GM23248 (cell line): ENCODE results near the gene LAMB3. TPM values are rescaled to one million over a fixed set of nuclear protein-coding genes. Genes with fewer than 3 reads are reported as not detected.

Experiments used
- DNase-seq: peaks from one replicate; pipeline ENCODE4 v3.0.0-alpha.2; 2015
- H2AFZ ChIP-seq: fragments of 200-600 bp; sonication (generic); 2 replicates; pipeline ENCODE4 v1.6.1; 2016; ENCODE audit warnings: antibody characterized with exemption
- H3F3A ChIP-seq: fragments of 200-600 bp; sonication (generic); 2 replicates; pipeline ENCODE4 v1.6.1; 2016; ENCODE audit warnings: mild to moderate bottlenecking, antibody characterized with exemption, mixed run types; ENCODE audit not compliant: insufficient read depth
- H3K27ac ChIP-seq: fragments of 200-600 bp; sonication (generic); 2 replicates; pipeline ENCODE4 v1.5.1; 2016; ENCODE audit warnings: mild to moderate bottlenecking
- H3K27me3 ChIP-seq: fragments of 200-600 bp; sonication (generic); replicated peaks from 2 replicates; pipeline ENCODE4 v1.6.1; 2016; ENCODE audit warnings: mild to moderate bottlenecking; ENCODE audit not compliant: insufficient read depth
- H3K36me3 ChIP-seq: fragments of 200-600 bp; sonication (generic); 2 replicates; pipeline ENCODE4 v1.6.1; 2016; ENCODE audit warnings: low read depth, mild to moderate bottlenecking
- H3K4me1 ChIP-seq: fragments of 200-600 bp; sonication (generic); 2 replicates; pipeline ENCODE4 v1.6.1; 2016; ENCODE audit warnings: mild to moderate bottlenecking; ENCODE audit not compliant: insufficient read depth
- H3K4me2 ChIP-seq: fragments of 200-600 bp; sonication (generic); one replicate; pipeline ENCODE4 v1.6.1; 2016; ENCODE audit warnings: mild to moderate bottlenecking; ENCODE audit not compliant: unreplicated experiment
- H3K4me3 ChIP-seq: fragments of 200-600 bp; sonication (generic); 2 replicates; pipeline ENCODE4 v1.5.1; 2016; ENCODE audit warnings: mild to moderate bottlenecking
- H3K79me2 ChIP-seq: fragments of 200-600 bp; sonication (generic); 2 replicates; pipeline ENCODE4 v1.6.1; 2016; ENCODE audit warnings: mild to moderate bottlenecking; ENCODE audit not compliant: insufficient read depth
- H3K9ac ChIP-seq: fragments of 200-600 bp; sonication (generic); 2 replicates; pipeline ENCODE4 v1.6.1; 2016; ENCODE audit warnings: mild to moderate bottlenecking
- H3K9me2 ChIP-seq: fragments of 200-600 bp; sonication (generic); 2 replicates; pipeline ENCODE4 v1.6.1; 2016; ENCODE audit warnings: mixed run types, mild to moderate bottlenecking, moderate library complexity; ENCODE audit not compliant: insufficient read depth
- H3K9me3 ChIP-seq: fragments of 200-600 bp; sonication (generic); one replicate; pipeline ENCODE4 v1.6.1; 2017; ENCODE audit warnings: low read depth
- H4K20me1 ChIP-seq: fragments of 200-600 bp; sonication (generic); 2 replicates; pipeline ENCODE4 v1.6.0; 2016; ENCODE audit not compliant: insufficient read depth
- EZH2 ChIP-seq: fragments of 200-600 bp; sonication (generic); IDR thresholded peaks from 2 replicates; pipeline ENCODE4 v1.6.1; 2018; ENCODE audit warnings: antibody characterized with exemption, mild to moderate bottlenecking; ENCODE audit not compliant: insufficient read depth, poor library complexity, severe bottlenecking
- EZH2phosphoT487 ChIP-seq: fragments of 200-600 bp; sonication (generic); IDR thresholded peaks from 2 replicates; pipeline ENCODE4 v1.6.1; 2018; ENCODE audit warnings: antibody characterized with exemption, moderate library complexity, mild to moderate bottlenecking, low read depth; ENCODE audit not compliant: insufficient read depth
- whole genome bisulfite sequencing, 2 experiments: methylation state at CpG; one replicate each; pipeline ENCODE4 v1.1.6; 2015 to 2017; ENCODE audit warnings: low lambda C conversion rate in 2 of 2, low coverage in 1 of 2; ENCODE audit errors: missing lambda C conversion rate in 2 of 2; 5-methylcytosine and 5-hydroxymethylcytosine counted together
- in situ Hi-C: fragments of 300-500 bp; cut with MboI; formaldehyde crosslinking; loops from 2 replicates; pipeline ENCODE4 v1.15.0; 2020
- microRNA-seq: library from miRNA; unstranded; fragments of <30 nt; microRNA quantifications from one replicate; pipeline ENCODE4, GENCODE V29; 2016; ENCODE audit warnings: borderline number of aligned reads
- polyA plus RNA-seq: library from polyadenylated mRNA; unstranded; fragments of >200 nt; fragmentation: Nextera tagmentation; extraction: Ambion mirVana; gene quantifications from 2 replicates; pipeline ENCODE4 v1.2.1, GENCODE V29; 2016
- total RNA-seq: library from RNA; depleted of rRNA; stranded (reverse); fragments of >200 nt; shearing (Covaris generic); gene quantifications from 2 replicates; pipeline ENCODE4 v1.2.3, GENCODE V29; 2014; rRNA removed

Gene LAMB3
- total and polyA plus RNA-seq, 2 experiments from 2014 or later: 3.0 to 6.8 TPM

GRCh38 chr1:209570743-209571142, 81.5 kb downstream of the LAMB3 start:
- TF ChIP-seq EZH2: no peak
- no peak for TF ChIP-seq EZH2phosphoT487
- Histone ChIP-seq H3K27ac (no peak overlapping the region), H2AFZ (no peak overlapping the region), H3K4me2 (no peak overlapping the region), H3K9me2 (no peaks in the 10 kb centered on the region), H3K27me3 (peaks cover 31% of the 10 kb centered on the region), H3K9ac (no peak overlapping the region), H3K4me3 (no peak overlapping the region), H3K4me1 (no peaks in the 10 kb centered on the region), H4K20me1 (no peaks in the 10 kb centered on the region), H3K9me3 (no peaks in the 10 kb centered on the region), H3K79me2 (no peaks in the 10 kb centered on the region), H3F3A (0 out of 2 replicates have a peak, but pooled peaks cover 10% of the 10 kb centered on the region), H3K36me3 (no peaks in the 10 kb centered on the region)
- in situ Hi-C loops: no loop called here
- 31 to 39% methylated on average over 3 of the region's 3 CpGs for WGBS, 2 experiments
- no peak for DNase-seq

GRCh38 chr1:209569455-209570207, 82.6 kb downstream of the LAMB3 start:
- DNase-seq: peak; percentile 79
- H3K9me3 ChIP-seq: no peaks in the 10 kb centered on the region
- 0 out of 2 replicates have a peak, but pooled peaks cover 10% of the 10 kb centered on the region for H3F3A ChIP-seq
- WGBS, 2 experiments: 0 to 1% methylated on average over 9 of the region's 9 CpGs
- no peaks in the 10 kb centered on the region for H3K9me2 ChIP-seq
- TF ChIP-seq EZH2 (no peak), EZH2phosphoT487 (no peak)
- no peaks in the 10 kb centered on the region for H3K4me1 ChIP-seq
- no peak overlapping the region for H3K9ac ChIP-seq
- peak overlapping the region; percentile 50 for H3K4me2 ChIP-seq
- H4K20me1 ChIP-seq: no peaks in the 10 kb centered on the region
- no peaks in the 10 kb centered on the region for H3K79me2 ChIP-seq
- H3K27me3 ChIP-seq: peaks cover 31% of the 10 kb centered on the region
- no peaks in the 10 kb centered on the region for H3K36me3 ChIP-seq
- H2AFZ ChIP-seq: peak overlapping the region; percentile 52; the same call in 1 of the 2 replicates
- H3K4me3 ChIP-seq: peak overlapping the region; percentile 45
- H3K27ac ChIP-seq: no peak overlapping the region
- in situ Hi-C loops: no loop called here

GRCh38 chr1:209567698-209568175, 84.5 kb downstream of the LAMB3 start:
- peaks cover 30% of the 10 kb centered on the region for H3K27me3 ChIP-seq
- no peak overlapping the region for H3K4me2 ChIP-seq
- H3K4me1 ChIP-seq: no peaks in the 10 kb centered on the region
- peak; percentile 54 for DNase-seq
- no peaks in the 10 kb centered on the region for H3K79me2 ChIP-seq
- TF ChIP-seq EZH2phosphoT487 (no peak), EZH2 (no peak)
- in situ Hi-C loops: no loop called here
- H3K9ac ChIP-seq: no peak overlapping the region
- no peak overlapping the region for H3K27ac ChIP-seq
- H4K20me1 ChIP-seq: no peaks in the 10 kb centered on the region
- no peaks in the 10 kb centered on the region for H3K9me3 ChIP-seq
- WGBS, 2 experiments: 11 to 30% methylated on average over 1 of the region's 1 CpG
- H2AFZ ChIP-seq: no peak overlapping the region
- H3K4me3 ChIP-seq: no peak overlapping the region
- H3K9me2 ChIP-seq: no peaks in the 10 kb centered on the region
- H3F3A ChIP-seq: 0 out of 2 replicates have a peak, but pooled peaks cover 10% of the 10 kb centered on the region
- H3K36me3 ChIP-seq: no peaks in the 10 kb centered on the region

DNA sequence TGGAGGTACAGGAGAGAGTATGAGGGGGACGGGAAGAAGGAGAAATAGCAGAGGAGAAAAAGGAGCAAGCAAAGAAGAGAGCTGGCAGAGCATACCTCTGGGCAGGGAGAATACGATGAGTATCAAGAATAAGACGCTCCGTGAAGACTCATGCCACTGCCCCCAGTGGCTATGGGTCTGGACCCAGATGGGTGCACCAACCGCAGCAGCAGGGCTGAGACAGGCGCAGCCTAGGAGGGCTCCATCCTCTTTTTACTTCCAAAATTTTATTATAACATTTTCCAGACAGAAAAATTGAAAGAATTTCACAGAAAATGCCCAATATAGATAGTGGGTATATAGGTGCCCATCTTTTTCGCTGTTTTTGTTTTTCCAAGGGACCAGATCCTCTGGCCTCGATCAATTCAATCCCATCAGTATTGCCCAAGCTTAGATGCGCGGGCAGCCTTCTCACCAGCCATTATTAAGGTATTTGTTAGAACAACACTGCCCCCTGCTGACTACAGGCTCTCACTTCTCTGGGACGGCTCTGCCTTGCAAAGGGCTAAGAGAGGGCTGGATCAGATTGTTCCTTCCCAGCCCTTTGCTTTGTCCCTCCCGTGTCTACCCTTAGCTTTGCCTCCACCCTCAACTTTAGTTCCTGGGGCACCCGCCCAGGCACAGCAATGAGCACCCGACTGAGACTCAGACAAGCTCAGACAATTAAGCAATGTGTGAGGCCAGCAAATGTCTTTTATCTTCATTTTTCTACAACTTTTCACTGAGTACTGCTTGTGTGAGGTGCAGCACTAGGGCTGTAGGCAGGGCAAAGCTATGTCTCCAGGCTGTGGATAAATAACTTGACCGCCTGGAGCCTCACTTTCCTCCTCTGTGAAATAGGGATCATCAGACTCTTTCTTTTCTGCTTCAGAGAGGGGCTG, 86.2 kb downstream of the LAMB3 start:
- Histone ChIP-seq H3F3A (0 out of 2 replicates have a peak, but pooled peaks cover 10% of the 10 kb centered on the region), H3K9me3 (no peaks in the 10 kb centered on the region), H3K9ac (no peak overlapping the region), H3K9me2 (no peaks in the 10 kb centered on the region), H3K4me1 (no peaks in the 10 kb centered on the region), H3K27me3 (peaks cover 18% of the 10 kb centered on the region), H3K27ac (no peak overlapping the region), H3K36me3 (no peaks in the 10 kb centered on the region), H3K4me2 (no peak overlapping the region), H3K4me3 (no peak overlapping the region), H2AFZ (no peak overlapping the region), H4K20me1 (no peaks in the 10 kb centered on the region), H3K79me2 (no peaks in the 10 kb centered on the region)
- in situ Hi-C loops: no loop called here
- TF ChIP-seq EZH2 (no peak), EZH2phosphoT487 (no peak)
- 27 to 29% methylated on average over 15 of the region's 15 CpGs for WGBS, 2 experiments
- DNase-seq: peak; percentile 86

Small RNAs within 50 kb of the gene (microRNA-seq; reads per million reads assigned to microRNA genes)
- gene MIR4260: not detected

Other genes starting within 250 kb of the LAMB3 start
- gene CAMK1G, start 68.7 kb downstream of the LAMB3 start, total RNA-seq: 0.11 TPM in 1 of 2 replicates, not detected in the other
- gene CAMK1G, start 68.7 kb downstream of the LAMB3 start, polyA plus RNA-seq: 0.24 TPM in 1 of 2 replicates, not detected in the other
- gene G0S2, start 23.0 kb upstream of the LAMB3 start, total RNA-seq: 0.65 and 0.89 TPM in 2 replicates
- 2.0 and 2.9 TPM in 2 replicates for gene G0S2, start 23.0 kb upstream of the LAMB3 start, polyA plus RNA-seq
- 0.54 TPM in 1 of 2 replicates, not detected in the other for gene HSD11B1, start 52.4 kb upstream of the LAMB3 start, total RNA-seq
- gene HSD11B1, start 52.4 kb upstream of the LAMB3 start, polyA plus RNA-seq: 1.0 and 1.8 TPM in 2 replicates
- gene TRAF3IP3, start 103.6 kb upstream of the LAMB3 start, total RNA-seq: not detected in 2 replicates
- 0.25 TPM in 1 of 2 replicates, not detected in the other for gene TRAF3IP3, start 103.6 kb upstream of the LAMB3 start, polyA plus RNA-seq
- 2.1 and 2.3 TPM in 2 replicates for gene C1orf74, start 132.1 kb upstream of the LAMB3 start, total RNA-seq
- 1.4 and 1.5 TPM in 2 replicates for gene C1orf74, start 132.1 kb upstream of the LAMB3 start, polyA plus RNA-seq
- 1.3 and 1.6 TPM in 2 replicates for gene IRF6, start 153.7 kb upstream of the LAMB3 start, total RNA-seq
- 0.84 and 0.86 TPM in 2 replicates for gene IRF6, start 153.7 kb upstream of the LAMB3 start, polyA plus RNA-seq
- 12.2 and 16.8 TPM in 2 replicates for gene UTP25, start 175.5 kb upstream of the LAMB3 start, total RNA-seq
- 9.5 TPM in 2 replicates for gene UTP25, start 175.5 kb upstream of the LAMB3 start, polyA plus RNA-seq